Liver (tissue), 9 donors: ENCODE results near the gene MAGED1. TPM values are rescaled to one million over a fixed set of nuclear protein-coding genes. Genes with fewer than 3 reads are reported as not detected.

Experiments
- DNase-seq: peaks from one replicate; pipeline ENCODE4 v3.0.0-alpha.2; 2017; ENCODE audit warnings: low spot score
- H3K27ac ChIP-seq, 2 donors: one replicate each; pipeline ENCODE4 v1.7.0; 2013; ENCODE audit warnings: inconsistent platforms in 2 of 2, low read length in 2 of 2, control low read depth in 1 of 2, low read depth in 1 of 2, mild to moderate bottlenecking in 1 of 2
- H3K27me3 ChIP-seq, 4 donors: one replicate each; pipeline versions ENCODE4 v1.6.1 to v1.7.0; 2013; ENCODE audit warnings: low read length in 3 of 4, inconsistent platforms in 1 of 4, mild to moderate bottlenecking in 1 of 4, moderate library complexity in 1 of 4; ENCODE audit not compliant: control insufficient read depth in 4 of 4, insufficient read depth in 4 of 4
- H3K36me3 ChIP-seq, 4 donors: one replicate each; pipeline versions ENCODE4 v1.6.1 to v1.7.0; 2013; ENCODE audit warnings: low read length in 3 of 4, mild to moderate bottlenecking in 3 of 4, low read depth in 1 of 4, moderate library complexity in 1 of 4; ENCODE audit not compliant: control insufficient read depth in 4 of 4, insufficient read depth in 3 of 4
- H3K4me1 ChIP-seq, 4 donors: one replicate each; pipeline versions ENCODE4 v1.6.1 to v1.7.0; 2013; ENCODE audit warnings: low read length in 3 of 4, mild to moderate bottlenecking in 3 of 4, moderate library complexity in 1 of 4; ENCODE audit not compliant: control insufficient read depth in 4 of 4, insufficient read depth in 4 of 4
- H3K4me3 ChIP-seq, 3 donors: one replicate each; pipeline versions ENCODE4 v1.6.1 to v1.7.0; 2013; ENCODE audit warnings: low read length in 3 of 3, control low read depth in 1 of 3, low read depth in 1 of 3, mild to moderate bottlenecking in 1 of 3
- H3K9ac ChIP-seq, 2 donors: one replicate each; pipeline ENCODE4 v1.7.0; 2013; ENCODE audit warnings: low read length in 2 of 2, mild to moderate bottlenecking in 2 of 2, moderate library complexity in 2 of 2, control low read depth in 1 of 2, low read depth in 1 of 2
- H3K9me3 ChIP-seq, 4 donors: one replicate each; pipeline versions ENCODE4 v1.6.1 to v1.7.0; 2013; ENCODE audit warnings: low read length in 3 of 4; ENCODE audit not compliant: control insufficient read depth in 4 of 4
- EGR1 ChIP-seq, 2 donors: IDR thresholded peaks; 2 replicates each; pipeline ENCODE4 v1.6.1; 2016 to 2018; ENCODE audit warnings: antibody characterized with exemption in 2 of 2, low read depth in 2 of 2
- FOXA1 ChIP-seq: IDR thresholded peaks from 2 replicates; pipeline ENCODE4 v1.6.1; 2016; ENCODE audit warnings: antibody characterized with exemption
- FOXA2 ChIP-seq: IDR thresholded peaks from 2 replicates; pipeline ENCODE4 v1.6.1; 2016; ENCODE audit warnings: antibody characterized with exemption
- GABPA ChIP-seq, 2 donors: IDR thresholded peaks in 1 of 2; conservative IDR thresholded peaks in 1 of 2; 2 replicates each; pipeline ENCODE4 v1.6.1; 2016; ENCODE audit warnings: antibody characterized with exemption in 2 of 2, mild to moderate bottlenecking in 1 of 2, moderate library complexity in 1 of 2
- HNF4A ChIP-seq, 2 donors: conservative IDR thresholded peaks; 2 replicates each; pipeline ENCODE4 v1.6.1; 2016; ENCODE audit warnings: antibody characterized with exemption in 2 of 2, mild to moderate bottlenecking in 2 of 2
- HNF4G ChIP-seq: IDR thresholded peaks from 2 replicates; pipeline ENCODE4 v1.6.1; 2016; ENCODE audit warnings: antibody characterized with exemption
- JUND ChIP-seq, 2 donors: IDR thresholded peaks; 2 replicates each; pipeline ENCODE4 v1.6.1; 2016; ENCODE audit warnings: antibody characterized with exemption in 2 of 2
- NR2F2 ChIP-seq: IDR thresholded peaks from 2 replicates; pipeline ENCODE4 v1.6.1; 2016; ENCODE audit warnings: antibody characterized with exemption
- RAD21 ChIP-seq, 2 donors: IDR thresholded peaks; 2 replicates each; pipeline ENCODE4 v1.6.1; 2016; ENCODE audit warnings: antibody characterized with exemption in 2 of 2, mild to moderate bottlenecking in 2 of 2
- REST ChIP-seq: IDR thresholded peaks from 2 replicates; pipeline ENCODE4 v1.6.1; 2016; ENCODE audit warnings: antibody characterized with exemption, mild to moderate bottlenecking
- RXRA ChIP-seq, 2 donors: IDR thresholded peaks; 2 replicates each; pipeline ENCODE4 v1.6.1; 2017 to 2018; ENCODE audit warnings: antibody characterized with exemption in 2 of 2, mild to moderate bottlenecking in 1 of 2
- SP1 ChIP-seq: IDR thresholded peaks from 2 replicates; pipeline ENCODE4 v1.6.1; 2018; ENCODE audit warnings: antibody characterized with exemption, mild to moderate bottlenecking
- TAF1 ChIP-seq: conservative IDR thresholded peaks from 2 replicates; pipeline ENCODE4 v1.6.1; 2016; ENCODE audit warnings: antibody characterized with exemption, mild to moderate bottlenecking
- YY1 ChIP-seq: IDR thresholded peaks from 2 replicates; pipeline ENCODE4 v1.6.1; 2016; ENCODE audit warnings: antibody characterized with exemption, mild to moderate bottlenecking
- ZBTB33 ChIP-seq: IDR thresholded peaks from 2 replicates; pipeline ENCODE4 v1.6.1; 2016; ENCODE audit warnings: antibody characterized with exemption
- WGBS: extraction: QIAGEN DNeasy Blood & Tissue Kit; methylation state at CpG from one replicate; pipeline ENCODE4 v1.1.7; 2013; 5-methylcytosine and 5-hydroxymethylcytosine counted together
- polyA plus RNA-seq, 2 donors: library from polyadenylated mRNA; stranded (reverse) in 1 of 2; unstranded in 1 of 2; fragments of 200-250 nt in 1 of 2; fragments of >200 nt in 1 of 2; fragmentation: Nextera tagmentation in 1 of 2; extraction: Ambion mirVana in 1 of 2; gene quantifications; one replicate each; pipeline versions ENCODE4 v1.2.1 to v1.2.3, GENCODE V29; 2013 to 2015
- total RNA-seq, 2 donors: library from RNA; depleted of rRNA; stranded (reverse); fragments of >200 nt; gene quantifications; one replicate each; pipeline ENCODE4 v1.2.3, GENCODE V29; 2014
- TF ChIP-seq, protein P1 (sequence below): IDR thresholded peaks from 2 replicates; pipeline ENCODE4 v1.6.1; 2016; ENCODE audit warnings: antibody characterized with exemption
- TF ChIP-seq, protein P2 (sequence below): IDR thresholded peaks from 2 replicates; pipeline ENCODE4 v1.6.1; 2016; ENCODE audit warnings: antibody characterized with exemption
- TF ChIP-seq, protein P3 (sequence below): fragments of 150-350 bp; IDR thresholded peaks from 2 replicates; pipeline ENCODE4 v1.5.1; 2017; ENCODE audit warnings: improper control_type of control experiment, low read depth, low read length; ENCODE audit not compliant: missing input control
- donor health status: healthy.
- donor health status: healthy.
- donor health status: healthy.
- donor health status: healthy.
- donor health status: healthy.

MAGED1 gene
- total and polyA plus RNA-seq, 4 donors: 43.3 to 67.3 (median 48.2) TPM

- H3K27ac ChIP-seq: no peak overlapping the region
- no peak overlapping the region for H3K9ac ChIP-seq
- no peak for DNase-seq
- H3K27me3 ChIP-seq: no peaks in the 10 kb centered on the region
- H3K4me3 ChIP-seq: no peak overlapping the region
- no peaks in the 10 kb centered on the region for H3K4me1 ChIP-seq
- peaks cover 0 to 15% (median 4%) of the 10 kb centered on the region in 4 donors for H3K36me3 ChIP-seq
- 97% methylated on average over 8 of the region's 8 CpGs for WGBS
- peaks cover 0 to 18% (median 5%) of the 10 kb centered on the region in 4 donors for H3K9me3 ChIP-seq
- no peak for TF ChIP-seq RAD21 (IDR thresholded peaks at IDR 0.05)
- no peak for TF ChIP-seq REST
- TF ChIP-seq EGR1 (IDR thresholded peaks at IDR 0.05; ENCODE audit: low read depth in 2 of 2): no peak
- TF ChIP-seq HNF4A (conservative IDR thresholded peaks at IDR 0.05): no peak
- TF ChIP-seq FOXA1: no peak
- TF ChIP-seq RXRA (IDR thresholded peaks at IDR 0.05): no peak
- no peak for TF ChIP-seq HNF4G
- no peak for TF ChIP-seq TAF1
- no peak for TF ChIP-seq YY1
- no peak for TF ChIP-seq ZBTB33
- TF ChIP-seq, protein P1, sequence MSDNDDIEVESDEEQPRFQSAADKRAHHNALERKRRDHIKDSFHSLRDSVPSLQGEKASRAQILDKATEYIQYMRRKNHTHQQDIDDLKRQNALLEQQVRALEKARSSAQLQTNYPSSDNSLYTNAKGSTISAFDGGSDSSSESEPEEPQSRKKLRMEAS: no peak
- no peak for TF ChIP-seq FOXA2
- TF ChIP-seq, protein P2, sequence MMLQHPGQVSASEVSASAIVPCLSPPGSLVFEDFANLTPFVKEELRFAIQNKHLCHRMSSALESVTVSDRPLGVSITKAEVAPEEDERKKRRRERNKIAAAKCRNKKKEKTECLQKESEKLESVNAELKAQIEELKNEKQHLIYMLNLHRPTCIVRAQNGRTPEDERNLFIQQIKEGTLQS: no peak
- no peak for TF ChIP-seq SP1
- TF ChIP-seq JUND (IDR thresholded peaks at IDR 0.05): no peak
- no peak for TF ChIP-seq NR2F2
- TF ChIP-seq, protein P3, sequence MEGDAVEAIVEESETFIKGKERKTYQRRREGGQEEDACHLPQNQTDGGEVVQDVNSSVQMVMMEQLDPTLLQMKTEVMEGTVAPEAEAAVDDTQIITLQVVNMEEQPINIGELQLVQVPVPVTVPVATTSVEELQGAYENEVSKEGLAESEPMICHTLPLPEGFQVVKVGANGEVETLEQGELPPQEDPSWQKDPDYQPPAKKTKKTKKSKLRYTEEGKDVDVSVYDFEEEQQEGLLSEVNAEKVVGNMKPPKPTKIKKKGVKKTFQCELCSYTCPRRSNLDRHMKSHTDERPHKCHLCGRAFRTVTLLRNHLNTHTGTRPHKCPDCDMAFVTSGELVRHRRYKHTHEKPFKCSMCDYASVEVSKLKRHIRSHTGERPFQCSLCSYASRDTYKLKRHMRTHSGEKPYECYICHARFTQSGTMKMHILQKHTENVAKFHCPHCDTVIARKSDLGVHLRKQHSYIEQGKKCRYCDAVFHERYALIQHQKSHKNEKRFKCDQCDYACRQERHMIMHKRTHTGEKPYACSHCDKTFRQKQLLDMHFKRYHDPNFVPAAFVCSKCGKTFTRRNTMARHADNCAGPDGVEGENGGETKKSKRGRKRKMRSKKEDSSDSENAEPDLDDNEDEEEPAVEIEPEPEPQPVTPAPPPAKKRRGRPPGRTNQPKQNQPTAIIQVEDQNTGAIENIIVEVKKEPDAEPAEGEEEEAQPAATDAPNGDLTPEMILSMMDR: no peak
- TF ChIP-seq GABPA (IDR thresholded peaks at IDR 0.05 in 1 of 2, conservative IDR thresholded peaks at IDR 0.05 in 1 of 2): no peak
Observed at GRCh38 chrX:51855698-51856097, 37.7 kb upstream of the MAGED1 start.
